ENCODE data around the gene RNU1-3.
"Not testable (repeated sequence)": the region's sequence is repeated elsewhere in the genome, so short reads cannot be mapped to it uniquely, and the experiment has no call there.

DNA sequence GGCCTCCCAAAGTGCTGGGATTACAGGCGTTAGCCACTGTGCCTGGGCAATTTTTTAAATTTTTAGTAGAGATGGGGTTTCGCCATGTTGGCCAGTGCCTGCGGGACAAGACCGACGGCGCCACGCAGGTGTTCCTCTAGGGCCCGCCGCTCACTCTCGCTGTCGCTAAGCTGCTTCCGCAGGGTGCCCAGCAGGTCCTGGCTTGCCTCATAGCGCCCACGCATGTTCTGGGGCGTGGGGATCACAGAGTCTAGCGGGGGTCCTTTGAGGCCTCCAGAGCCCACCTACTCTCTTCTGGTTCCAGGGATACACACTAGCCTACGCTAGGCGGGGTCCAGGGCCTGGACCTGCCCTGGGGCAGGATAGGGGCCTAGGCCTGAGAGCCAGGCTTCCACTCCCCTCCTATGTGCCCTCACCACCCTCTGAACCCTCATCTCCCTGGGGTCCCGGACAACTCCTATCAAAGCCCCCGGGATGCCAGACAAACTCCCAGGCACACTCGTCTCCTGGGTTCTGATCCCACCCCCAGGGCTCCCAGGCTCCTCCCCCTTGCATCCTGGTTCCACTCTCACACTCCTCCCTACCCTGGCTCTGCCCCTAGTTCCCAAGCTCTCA lies 36.7 kb downstream of the RNU1-3 start:
- not testable (repeated sequence) for TF ChIP-seq RXRA (IDR thresholded peaks at IDR 0.05; ENCODE audit: insufficient read depth, low read depth, low read length); ZNF274 (IDR thresholded peaks at IDR 0.05; ENCODE audit: borderline replicate concordance, extremely low read depth, low read length); CTCF (IDR thresholded peaks at IDR 0.05; ENCODE audit: control extremely low read depth in 1 of 3, insufficient read depth in 1 of 3, low read depth in 1 of 3, low read length in 3 of 3)

Data from H1 (cell line).